Measurements from ENCODE around the gene PAX5.

The PAX5 gene

DNA sequence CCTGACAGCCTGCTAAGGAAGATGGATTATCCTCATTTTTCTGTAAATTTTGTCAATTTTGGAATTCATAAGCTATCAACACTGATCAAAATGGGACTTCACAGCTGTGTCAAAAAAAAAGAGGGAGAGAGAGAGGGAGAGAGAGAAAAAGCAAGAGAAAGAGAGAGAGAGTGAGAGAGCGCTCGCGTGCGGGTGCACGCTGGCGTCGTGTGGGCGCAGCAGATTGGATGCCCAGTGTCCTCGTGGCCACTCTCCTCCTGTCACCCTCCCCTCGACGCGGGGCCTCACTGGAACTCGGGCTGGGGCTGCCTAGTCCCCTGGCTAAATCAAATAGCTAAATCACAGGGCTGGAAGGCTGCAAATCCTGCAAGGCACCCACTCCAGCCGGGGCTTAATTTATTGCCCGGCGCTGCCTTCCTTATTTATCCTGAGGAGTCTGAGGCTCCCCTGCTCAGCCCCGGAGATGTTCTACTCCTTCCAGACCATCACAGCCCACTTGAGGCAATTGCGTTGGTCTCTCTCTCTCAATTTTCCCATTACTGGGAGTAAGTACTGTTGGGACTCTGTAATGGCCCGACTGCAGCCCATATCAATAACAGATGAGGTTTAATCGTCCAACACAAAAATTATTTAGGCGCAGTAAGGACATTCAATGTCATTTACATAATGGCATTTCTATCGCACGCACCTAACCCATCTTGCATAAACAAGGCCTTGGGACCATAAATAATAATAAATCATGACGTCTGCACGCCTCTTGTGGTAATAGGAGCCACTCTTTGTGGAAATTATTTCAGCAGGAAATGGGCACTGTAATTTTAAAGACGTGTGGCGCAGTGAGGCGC lies 94.2 kb downstream of the PAX5 start:
- Histone ChIP-seq H3K4me3 (no peak overlapping the region), H3K27ac (no peak overlapping the region)

GRCh38 chr9:36939214-36939613 lies 94.9 kb downstream of the PAX5 start:
- no peak overlapping the region for H3K27ac ChIP-seq
- H3K4me3 ChIP-seq, result no peak overlapping the region

GRCh38 chr9:36938617-36939016 lies 95.5 kb downstream of the PAX5 start:
- H3K27ac ChIP-seq, result no peak overlapping the region
- no peak overlapping the region for H3K4me3 ChIP-seq

- Histone ChIP-seq H3K27ac (no peak overlapping the region), H3K4me3 (no peak overlapping the region)
These were observed 96.1 kb downstream of the PAX5 start for GRCh38 chr9:36937951-36938350.

DNA sequence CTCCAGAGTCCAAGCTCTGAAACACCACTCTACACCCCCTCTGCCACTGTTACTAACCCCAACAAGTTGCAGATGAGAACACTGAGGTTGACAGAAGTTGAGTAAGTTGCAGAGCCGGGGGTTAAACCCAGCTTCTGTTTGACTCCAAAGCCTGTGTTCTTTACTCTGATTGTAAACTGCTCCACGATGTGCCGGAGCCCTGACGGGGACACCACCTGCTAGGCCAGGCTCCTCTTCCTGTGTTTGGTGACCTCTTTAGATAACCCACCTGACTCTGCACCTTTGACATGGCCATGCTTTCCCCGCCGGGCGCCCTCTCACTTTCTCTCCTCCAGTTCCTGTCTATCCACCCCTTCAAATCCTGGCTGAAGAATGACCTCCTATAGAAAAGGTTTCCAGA lies 96.7 kb downstream of the PAX5 start:
- no peak overlapping the region for H3K27ac ChIP-seq
- no peak overlapping the region for H3K4me3 ChIP-seq

DNA sequence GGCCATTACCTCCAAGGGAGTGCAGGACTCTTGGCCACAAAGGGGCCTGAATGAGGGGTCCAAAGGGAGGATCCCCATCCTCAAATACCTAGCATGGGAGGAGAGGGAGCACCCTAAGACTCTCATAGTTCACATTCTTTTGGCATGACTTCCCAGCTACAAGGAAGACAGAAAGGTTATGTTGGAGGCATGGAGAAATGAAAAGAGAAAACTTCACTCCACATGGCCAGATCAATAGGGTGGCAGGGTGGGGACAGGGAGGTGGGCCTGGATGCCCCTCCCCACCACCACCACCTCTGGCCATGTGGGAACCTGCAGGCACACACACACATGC lies 97.6 kb downstream of the PAX5 start:
- H3K27ac ChIP-seq, result no peak overlapping the region

DNA sequence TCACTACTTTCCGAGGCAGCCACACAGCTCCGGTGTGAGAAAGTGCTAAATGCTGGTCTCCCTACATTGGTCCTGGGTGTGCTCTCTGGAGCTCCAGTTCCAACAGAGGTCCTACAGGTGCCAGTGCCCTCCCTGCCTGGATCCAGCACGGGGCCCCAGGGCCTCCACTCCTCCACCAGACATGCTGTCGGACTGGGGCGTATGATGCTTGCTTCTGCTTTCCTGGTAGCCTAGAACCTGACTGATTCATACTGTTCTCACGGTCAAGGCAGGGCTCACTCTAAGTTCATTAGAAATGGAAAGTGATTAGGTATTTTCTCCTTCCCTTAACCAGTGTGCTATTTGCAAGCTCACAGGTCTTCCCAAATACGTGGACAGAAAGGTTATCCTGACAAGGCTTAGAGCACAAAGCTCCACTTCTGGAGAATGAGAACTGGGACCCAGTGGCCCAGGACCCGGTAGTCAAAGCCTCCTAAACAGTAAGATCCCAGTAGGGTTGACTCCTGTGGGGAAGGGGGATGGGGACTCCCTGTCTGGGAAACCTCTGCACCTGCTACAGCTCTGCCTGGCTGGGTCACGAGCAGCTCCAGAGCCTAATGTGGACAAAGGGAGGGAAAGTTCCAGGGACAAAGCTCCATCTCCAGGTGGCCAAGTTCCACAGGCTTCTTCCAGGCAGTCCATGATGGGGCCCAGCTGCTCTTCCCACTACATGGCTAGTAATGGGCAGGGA lies 98.1 kb downstream of the PAX5 start:
- no peak overlapping the region for H3K27ac ChIP-seq
- no peak overlapping the region for H3K4me3 ChIP-seq

More for the DNA sequence above, 97.6 kb downstream of the PAX5 start:
- no peak overlapping the region for H3K4me3 ChIP-seq

DNA sequence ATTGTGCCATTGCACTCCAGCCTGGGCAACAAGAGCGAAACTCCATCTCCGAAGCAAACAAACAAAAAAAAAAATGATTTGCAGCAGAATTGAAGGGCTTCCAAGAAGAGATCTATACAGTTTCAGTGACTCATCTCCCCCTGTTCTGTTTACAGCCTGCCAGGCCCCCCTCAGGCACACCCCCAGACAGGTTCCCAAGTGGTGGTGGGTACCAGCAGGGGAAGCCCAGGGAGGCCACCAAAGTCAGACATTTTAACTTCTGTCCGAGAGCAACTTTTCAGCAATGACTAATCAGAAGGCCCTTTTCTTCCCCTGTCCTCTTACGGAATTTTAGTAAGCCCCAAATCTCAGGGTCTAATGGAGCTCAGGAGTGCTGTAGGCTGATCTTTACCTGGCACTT lies 98.7 kb downstream of the PAX5 start:
- H3K27ac ChIP-seq, result no peak overlapping the region

GRCh38 chr9:36934478-36935065 lies 99.5 kb downstream of the PAX5 start:
- Histone ChIP-seq H3K27ac (no peak overlapping the region), H3K4me3 (no peak overlapping the region)

More for the DNA sequence above, 98.7 kb downstream of the PAX5 start:
- H3K4me3 ChIP-seq, result no peak overlapping the region

DNA sequence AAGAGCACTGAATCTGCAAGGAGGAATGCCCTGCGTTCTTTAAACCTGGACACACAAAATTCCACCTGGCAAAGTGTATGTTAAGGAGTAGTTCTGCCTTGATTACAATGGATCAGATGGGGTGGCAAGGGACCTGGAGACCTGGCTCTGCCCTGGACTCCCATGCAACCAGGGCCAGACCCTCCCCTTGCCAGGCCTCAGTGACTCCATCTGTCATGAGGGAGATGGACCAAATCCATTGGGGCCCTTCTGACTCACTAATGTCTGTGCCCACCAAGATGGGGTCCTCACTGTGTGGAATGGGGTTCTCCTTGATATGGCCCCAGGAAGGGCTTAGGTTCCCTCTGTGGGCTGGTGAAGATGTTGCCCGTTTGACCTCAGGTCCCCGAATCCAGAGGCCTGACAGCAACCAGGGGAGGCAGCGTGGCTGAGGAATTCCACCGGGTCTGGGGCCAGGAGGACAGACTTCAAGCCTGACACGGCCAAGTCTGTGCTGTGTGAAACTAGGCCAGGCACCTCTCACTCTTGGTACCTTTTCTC lies 100.3 kb downstream of the PAX5 start:
- Histone ChIP-seq H3K27ac (no peak overlapping the region), H3K4me3 (no peak overlapping the region)

- Histone ChIP-seq H3K4me3 (no peak overlapping the region), H3K27ac (no peak overlapping the region)
These were observed 101.9 kb downstream of the PAX5 start for GRCh38 chr9:36932198-36932597.

DNA sequence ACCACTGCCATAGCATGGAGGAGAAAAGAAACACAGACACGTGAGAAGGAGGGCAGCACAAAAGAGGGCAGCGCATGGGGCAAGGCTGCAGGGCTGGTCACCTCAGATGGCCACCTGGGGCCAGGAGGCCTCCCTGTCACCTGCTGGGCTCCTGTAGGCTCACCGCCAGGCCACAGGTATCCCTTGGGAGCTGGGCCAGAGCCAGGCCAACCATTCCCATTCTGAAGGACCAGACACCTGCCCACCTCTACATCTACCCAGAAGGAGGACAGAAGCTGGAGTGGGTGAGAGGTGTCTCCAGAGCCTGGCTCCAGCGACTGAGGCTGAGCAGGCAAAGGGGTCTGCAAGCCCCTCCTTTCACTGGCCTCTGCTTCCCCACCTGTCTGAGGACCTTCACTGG lies 103.1 kb downstream of the PAX5 start:
- H3K4me3 ChIP-seq, result no peak overlapping the region
- no peak overlapping the region for H3K27ac ChIP-seq

DNA sequence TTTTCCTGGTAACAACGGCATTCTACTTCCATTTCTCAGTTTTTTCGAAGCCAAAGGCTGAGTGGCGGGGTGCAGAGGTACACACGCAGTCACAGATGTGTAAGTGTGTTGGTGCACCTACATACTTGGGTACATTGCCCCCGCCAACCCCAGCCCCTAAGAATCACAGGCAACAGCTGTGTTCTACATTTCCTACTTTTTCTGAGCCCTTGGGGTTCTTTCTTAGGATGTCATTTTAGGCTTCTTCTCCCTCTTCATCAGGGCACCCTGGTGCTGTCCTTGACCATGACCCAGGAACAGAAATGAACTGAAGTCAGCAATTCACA lies 104.8 kb downstream of the PAX5 start:
- no peak overlapping the region for H3K4me3 ChIP-seq

DNA sequence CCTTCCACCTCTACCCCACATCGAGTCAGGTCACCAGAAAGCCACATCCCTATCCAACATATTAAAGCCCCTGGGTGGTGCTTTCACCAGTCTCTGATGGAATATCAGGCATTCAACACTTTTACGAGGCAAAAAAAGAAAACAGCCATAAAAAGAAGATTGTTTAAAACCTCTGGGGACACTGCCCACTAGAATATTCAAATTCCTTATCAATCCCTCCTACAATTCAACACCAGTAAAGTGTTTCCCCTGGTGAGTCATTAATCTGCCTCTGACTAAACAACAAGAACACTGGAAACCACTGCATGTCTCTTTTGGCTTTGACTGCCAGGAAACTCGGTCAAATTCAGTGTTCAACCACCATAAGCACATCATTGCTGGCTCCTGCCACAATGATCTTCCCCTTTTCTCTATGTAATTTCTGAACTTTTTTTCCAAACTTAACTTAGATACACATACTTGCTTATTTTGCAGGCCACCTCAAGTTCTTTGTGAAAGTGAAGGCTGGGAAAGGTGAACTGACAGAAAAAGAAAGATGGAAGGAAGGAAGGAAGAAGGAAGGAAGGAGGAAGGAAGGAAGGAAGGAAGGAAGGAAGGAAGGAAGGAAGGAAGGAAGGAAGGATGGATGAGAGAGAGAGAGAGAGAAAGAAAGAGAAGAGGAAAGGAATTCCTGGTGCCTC lies 105.3 kb downstream of the PAX5 start:
- no peak overlapping the region for H3K4me3 ChIP-seq
- no peak overlapping the region for H3K27ac ChIP-seq

More for the DNA sequence above, 104.8 kb downstream of the PAX5 start:
- H3K27ac ChIP-seq, result no peak overlapping the region

- H3K27ac ChIP-seq, result no peak overlapping the region
- no peak overlapping the region for H3K4me3 ChIP-seq
These were observed 105.9 kb downstream of the PAX5 start for GRCh38 chr9:36928210-36928609.

DNA sequence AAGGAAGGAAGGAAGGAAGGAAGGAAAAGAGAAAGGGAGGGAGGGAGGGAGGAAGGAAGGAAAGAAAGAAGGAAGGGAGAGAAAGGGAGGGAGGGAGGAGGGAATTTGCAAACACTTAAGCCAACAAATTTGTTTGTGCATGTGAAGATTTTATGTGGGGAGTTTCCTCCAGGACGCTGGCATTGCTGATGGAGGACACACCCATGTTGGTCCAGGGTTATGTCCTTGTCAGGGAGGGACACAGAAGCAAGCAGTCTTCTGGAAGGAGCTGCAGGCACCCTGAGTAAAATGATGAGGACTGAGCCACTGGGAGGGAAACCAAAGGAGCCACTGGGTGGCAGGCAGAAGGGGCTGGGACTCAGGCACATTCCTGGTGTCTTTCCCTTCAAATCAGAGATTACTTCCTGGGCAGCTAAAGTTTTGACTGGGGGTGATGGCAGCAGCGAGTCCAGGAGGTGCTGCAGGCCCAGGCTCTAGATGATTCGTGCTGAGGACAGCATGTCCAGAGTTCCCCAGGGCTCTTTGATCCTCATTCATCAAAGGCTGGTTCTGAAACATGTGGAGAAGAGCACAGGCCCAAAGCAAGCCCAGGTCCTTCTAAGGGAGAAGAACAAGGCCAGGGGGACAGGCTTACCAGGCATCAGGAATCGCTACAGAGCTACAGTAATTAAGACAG lies 109.2 kb downstream of the PAX5 start:
- no peak overlapping the region for H3K4me3 ChIP-seq
- no peak overlapping the region for H3K27ac ChIP-seq

GRCh38 chr9:36924071-36924470 lies 110.0 kb downstream of the PAX5 start:
- Histone ChIP-seq H3K27ac (no peak overlapping the region), H3K4me3 (no peak overlapping the region)

DNA sequence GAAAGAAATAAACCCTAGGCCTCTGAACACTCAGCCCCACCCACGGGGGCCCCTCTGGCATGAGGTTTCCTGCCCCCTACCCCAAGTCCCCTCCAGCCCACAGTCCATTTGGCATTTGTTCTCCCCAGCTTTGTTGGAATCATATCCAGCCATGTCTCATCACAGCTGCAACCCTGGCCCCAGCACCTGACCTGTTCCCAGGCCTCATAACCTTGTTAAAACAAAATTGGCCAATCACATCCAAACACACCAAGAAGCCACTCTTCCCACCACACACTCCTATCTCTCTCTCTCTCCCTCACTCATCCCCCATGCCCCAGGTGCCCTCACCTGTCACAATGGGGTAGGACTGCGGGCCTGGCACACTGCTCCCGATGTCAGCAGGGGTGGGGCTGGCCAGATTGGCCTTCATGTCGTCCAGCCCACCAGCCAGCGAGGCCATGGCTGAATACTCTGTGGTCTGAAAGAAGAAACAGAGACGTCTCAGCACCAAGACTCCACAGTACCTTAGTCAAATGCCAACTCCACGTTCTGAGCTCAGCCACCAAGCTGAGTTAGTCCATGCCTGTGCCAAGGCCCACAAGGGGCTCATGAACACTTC lies 110.9 kb downstream of the PAX5 start:
- Histone ChIP-seq H3K4me3 (no peak overlapping the region), H3K27ac (no peak overlapping the region)

GRCh38 chr9:36922548-36922947 lies 111.5 kb downstream of the PAX5 start:
- no peak overlapping the region for H3K4me3 ChIP-seq
- H3K27ac ChIP-seq, result no peak overlapping the region
